Neural progenitor cell (in vitro differentiated cells): ENCODE measurements around the gene DTNA. TPM values are rescaled to one million over a fixed set of nuclear protein-coding genes. Genes with fewer than 3 reads are reported as not detected.

Source experiments
- DNase-seq: peaks from one replicate; pipeline ENCODE4 v3.0.0-alpha.2; 2016; ENCODE audit warnings: low spot score
- H2AFZ ChIP-seq: fragments of 200-600 bp; sonication (generic); replicated peaks from 2 replicates; pipeline ENCODE4 v1.6.1; 2016; ENCODE audit warnings: antibody characterized with exemption
- H3F3A ChIP-seq: fragments of 200-600 bp; sonication (generic); 2 replicates; pipeline ENCODE4 v1.6.1; 2016; ENCODE audit warnings: antibody characterized with exemption, low read depth
- H3K27ac ChIP-seq: fragments of 200-600 bp; sonication (generic); 2 replicates; pipeline ENCODE4 v1.5.1; 2016; ENCODE audit warnings: mild to moderate bottlenecking
- H3K27me3 ChIP-seq: fragments of 200-600 bp; sonication (generic); 2 replicates; pipeline ENCODE4 v1.6.1; 2016; ENCODE audit warnings: mild to moderate bottlenecking, moderate library complexity
- H3K36me3 ChIP-seq: fragments of 200-600 bp; sonication (generic); 2 replicates; pipeline ENCODE4 v1.5.1; 2016
- H3K4me1 ChIP-seq: fragments of 200-600 bp; sonication (generic); 2 replicates; pipeline ENCODE4 v1.6.1; 2016; ENCODE audit warnings: mixed run types
- H3K4me2 ChIP-seq: fragments of 200-600 bp; sonication (generic); 2 replicates; pipeline ENCODE4 v1.6.1; 2016
- H3K4me3 ChIP-seq: fragments of 200-600 bp; sonication (generic); 2 replicates; pipeline ENCODE4 v1.5.1; 2016
- H3K79me2 ChIP-seq: fragments of 200-600 bp; sonication (generic); 2 replicates; pipeline ENCODE4 v1.6.1; 2016; ENCODE audit warnings: low read depth
- H3K9ac ChIP-seq: fragments of 200-600 bp; sonication (generic); 2 replicates; pipeline ENCODE4 v1.6.1; 2016
- H3K9me3 ChIP-seq: fragments of 200-600 bp; sonication (generic); 2 replicates; pipeline ENCODE4 v1.5.1; 2016; ENCODE audit warnings: low read depth
- H4K20me1 ChIP-seq: fragments of 200-600 bp; sonication (generic); 2 replicates; pipeline ENCODE4 v1.6.1; 2016; ENCODE audit warnings: low read depth
- H3K27ac Mint-ChIP-seq: 3 replicates; pipeline ENCODE4 v1.8.0; 2021; ENCODE audit warnings: mixed read lengths
- H3K27me3 Mint-ChIP-seq: 2 replicates; pipeline ENCODE4 v1.8.0; 2022; ENCODE audit warnings: low read depth, mild to moderate bottlenecking, inconsistent platforms, moderate library complexity, mixed read lengths; ENCODE audit not compliant: insufficient read depth
- H3K36me3 Mint-ChIP-seq: 3 replicates; pipeline ENCODE4 v1.8.0; 2021; ENCODE audit warnings: mixed read lengths
- H3K4me1 Mint-ChIP-seq: 3 replicates; pipeline ENCODE4 v1.8.0; 2021; ENCODE audit warnings: mixed read lengths
- H3K4me3 Mint-ChIP-seq: 3 replicates; pipeline ENCODE4 v1.8.0; 2021; ENCODE audit warnings: mild to moderate bottlenecking, moderate library complexity, mixed read lengths
- H3K9me3 Mint-ChIP-seq: 3 replicates; pipeline ENCODE4 v1.8.0; 2020; ENCODE audit warnings: mixed read lengths
- EZH2 ChIP-seq: fragments of 200-600 bp; sonication (generic); IDR thresholded peaks from 2 replicates; pipeline ENCODE4 v1.6.1; 2017; ENCODE audit warnings: antibody characterized with exemption, mild to moderate bottlenecking, moderate library complexity
- EZH2phosphoT487 ChIP-seq: fragments of 200-600 bp; sonication (generic); IDR thresholded peaks from 2 replicates; pipeline ENCODE4 v1.6.1; 2017; ENCODE audit warnings: antibody characterized with exemption
- total RNA-seq: library from RNA; depleted of rRNA; stranded (reverse); fragments of >200 nt; gene quantifications from 2 replicates; pipeline ENCODE4 v1.2.3, GENCODE V29; 2015; ENCODE audit warnings: low replicate concordance
- TF ChIP-seq, protein P1 (sequence below): fragments of 200-600 bp; sonication (generic); IDR thresholded peaks from 2 replicates; pipeline ENCODE4 v1.5.1; 2017; ENCODE audit warnings: antibody characterized with exemption, mild to moderate bottlenecking

The DTNA gene
- total RNA-seq, 1 donor from 2014 or later = 15.0 TPM

DNA sequence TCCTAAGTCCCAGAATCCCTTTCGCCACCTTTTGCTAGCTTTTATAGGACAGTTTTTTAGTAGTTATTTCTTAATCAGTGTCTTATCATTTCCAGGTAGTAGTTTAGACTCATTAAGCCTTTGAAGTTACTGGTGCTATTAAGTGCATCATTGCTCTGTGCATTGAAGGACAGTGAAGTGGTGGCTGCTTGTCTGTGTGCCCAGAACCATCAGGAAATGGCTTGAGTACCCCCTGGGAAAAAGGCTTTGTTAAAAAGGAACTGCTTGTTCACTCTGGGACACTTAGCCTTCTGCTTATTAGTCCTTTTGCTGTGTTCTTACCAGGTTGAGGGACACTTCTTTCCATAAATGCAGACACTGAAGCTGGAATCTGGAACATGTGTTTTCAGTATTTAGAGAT, 30.0 kb downstream of the DTNA start:
- TF ChIP-seq, protein P1, sequence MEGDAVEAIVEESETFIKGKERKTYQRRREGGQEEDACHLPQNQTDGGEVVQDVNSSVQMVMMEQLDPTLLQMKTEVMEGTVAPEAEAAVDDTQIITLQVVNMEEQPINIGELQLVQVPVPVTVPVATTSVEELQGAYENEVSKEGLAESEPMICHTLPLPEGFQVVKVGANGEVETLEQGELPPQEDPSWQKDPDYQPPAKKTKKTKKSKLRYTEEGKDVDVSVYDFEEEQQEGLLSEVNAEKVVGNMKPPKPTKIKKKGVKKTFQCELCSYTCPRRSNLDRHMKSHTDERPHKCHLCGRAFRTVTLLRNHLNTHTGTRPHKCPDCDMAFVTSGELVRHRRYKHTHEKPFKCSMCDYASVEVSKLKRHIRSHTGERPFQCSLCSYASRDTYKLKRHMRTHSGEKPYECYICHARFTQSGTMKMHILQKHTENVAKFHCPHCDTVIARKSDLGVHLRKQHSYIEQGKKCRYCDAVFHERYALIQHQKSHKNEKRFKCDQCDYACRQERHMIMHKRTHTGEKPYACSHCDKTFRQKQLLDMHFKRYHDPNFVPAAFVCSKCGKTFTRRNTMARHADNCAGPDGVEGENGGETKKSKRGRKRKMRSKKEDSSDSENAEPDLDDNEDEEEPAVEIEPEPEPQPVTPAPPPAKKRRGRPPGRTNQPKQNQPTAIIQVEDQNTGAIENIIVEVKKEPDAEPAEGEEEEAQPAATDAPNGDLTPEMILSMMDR = no peak
- TF ChIP-seq EZH2phosphoT487 (no peak), EZH2 (no peak)
- Histone ChIP-seq H3K79me2 (no peaks in the 10 kb centered on the region), H3K4me2 (no peak overlapping the region), H3K36me3 (no peaks in the 10 kb centered on the region), H2AFZ (no peak overlapping the region), H3K4me3 (no peak overlapping the region), H3K9me3 (no peaks in the 10 kb centered on the region), H3K27ac (no peak overlapping the region), H3K4me1 (peaks cover 11% of the 10 kb centered on the region), H4K20me1 (no peaks in the 10 kb centered on the region), H3K9ac (no peak overlapping the region), H3K27me3 (no peaks in the 10 kb centered on the region), H3F3A (no peaks in the 10 kb centered on the region)
- Mint-ChIP-seq H3K27ac (no peak overlapping the region), H3K36me3 (peaks cover 7% of the 10 kb centered on the region), H3K9me3 (no peaks in the 10 kb centered on the region), H3K4me1 (peaks cover 35% of the 10 kb centered on the region), H3K4me3 (no peak overlapping the region), H3K27me3 (no peaks in the 10 kb centered on the region)
- no peak for DNase-seq

DNA sequence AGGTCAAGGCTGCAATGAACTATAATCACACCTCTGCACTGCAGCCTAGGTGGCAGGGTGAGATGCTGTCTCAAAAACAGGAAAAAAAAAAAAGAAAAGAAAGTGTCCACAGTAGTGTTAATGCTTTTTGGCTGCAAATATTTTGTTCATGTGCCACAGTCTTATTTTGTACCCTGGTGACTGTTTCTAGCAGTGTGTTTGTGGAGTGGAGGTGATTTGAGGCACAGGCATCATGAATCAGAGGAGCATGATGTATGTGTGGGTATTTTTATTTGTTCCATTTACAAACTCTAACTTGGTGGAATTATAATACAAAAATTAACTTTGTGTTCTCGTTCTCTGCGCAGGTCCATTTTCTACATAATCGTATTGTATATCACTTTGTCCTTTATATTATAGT, 30.6 kb downstream of the DTNA start:
- Histone ChIP-seq H3K4me1 (peaks cover 11% of the 10 kb centered on the region), H2AFZ (no peak overlapping the region), H3K9ac (no peak overlapping the region), H4K20me1 (no peaks in the 10 kb centered on the region), H3K9me3 (no peaks in the 10 kb centered on the region), H3K79me2 (no peaks in the 10 kb centered on the region), H3K27me3 (no peaks in the 10 kb centered on the region), H3K4me3 (no peak overlapping the region), H3K4me2 (no peak overlapping the region), H3K27ac (no peak overlapping the region), H3F3A (no peaks in the 10 kb centered on the region), H3K36me3 (no peaks in the 10 kb centered on the region)
- Mint-ChIP-seq H3K27me3 (no peaks in the 10 kb centered on the region), H3K4me1 (peaks cover 35% of the 10 kb centered on the region), H3K27ac (peak overlapping the region; percentile 19), H3K9me3 (no peaks in the 10 kb centered on the region), H3K36me3 (peaks cover 6% of the 10 kb centered on the region), H3K4me3 (no peak overlapping the region)
- no peak for DNase-seq
- TF ChIP-seq, protein P1 = no peak
- TF ChIP-seq EZH2 = no peak
- TF ChIP-seq EZH2phosphoT487 = no peak

DNA sequence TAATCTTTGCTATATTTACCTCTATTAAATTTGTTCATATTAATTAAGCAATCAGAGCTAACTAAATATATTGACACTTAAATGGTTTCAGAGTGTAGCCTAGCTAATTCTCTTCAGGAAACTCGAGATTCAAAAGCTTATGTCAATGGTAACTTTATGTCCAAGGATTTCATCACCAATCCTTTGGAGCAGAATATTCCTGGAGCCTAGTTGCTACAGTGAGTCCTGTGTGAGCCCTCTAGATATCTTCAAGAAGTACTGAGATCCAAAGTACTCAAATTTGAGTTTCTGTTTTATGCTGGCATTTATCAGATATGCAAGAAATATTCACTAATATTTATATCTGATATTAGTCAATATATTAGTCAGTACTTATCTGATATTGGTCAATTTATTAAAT, 31.3 kb downstream of the DTNA start:
- H3K27ac Mint-ChIP-seq = no peak overlapping the region
- Histone ChIP-seq H3K79me2 (no peaks in the 10 kb centered on the region), H3K4me2 (no peak overlapping the region), H3F3A (no peaks in the 10 kb centered on the region), H2AFZ (no peak overlapping the region), H3K27ac (no peak overlapping the region), H3K9me3 (no peaks in the 10 kb centered on the region), H3K36me3 (no peaks in the 10 kb centered on the region), H3K9ac (no peak overlapping the region), H3K27me3 (no peaks in the 10 kb centered on the region), H4K20me1 (no peaks in the 10 kb centered on the region), H3K4me1 (peaks cover 11% of the 10 kb centered on the region), H3K4me3 (no peak overlapping the region)
- H3K9me3 Mint-ChIP-seq = peaks cover 2% of the 10 kb centered on the region
- peaks cover 35% of the 10 kb centered on the region for H3K4me1 Mint-ChIP-seq
- peaks cover 3% of the 10 kb centered on the region for H3K36me3 Mint-ChIP-seq
- TF ChIP-seq EZH2 = no peak
- TF ChIP-seq, protein P1 = no peak
- TF ChIP-seq EZH2phosphoT487 = no peak
- H3K27me3 Mint-ChIP-seq = peaks cover 3% of the 10 kb centered on the region
- DNase-seq = no peak
- no peak overlapping the region for H3K4me3 Mint-ChIP-seq
